K562 (cell line): ENCODE results near the gene TRNP1. TPM values are rescaled to one million over a fixed set of nuclear protein-coding genes. Genes with fewer than 3 reads are reported as not detected.

ENCODE experiments used
- CBX2 ChIP-seq: fragments of 200-600 bp; sonication (generic); IDR thresholded peaks from one replicate; pipeline ENCODE4 v1.6.1; 2012; ENCODE audit warnings: mild to moderate bottlenecking, low read length, inconsistent platforms; ENCODE audit not compliant: insufficient read depth, poor library complexity, severe bottlenecking
- CBX3 ChIP-seq, 2 experiments: IDR thresholded peaks; 1 replicate in 1 of 2; 2 replicates in 1 of 2; pipeline ENCODE4 v1.6.1; 2012; ENCODE audit warnings: inconsistent platforms in 2 of 2, low read length in 2 of 2, borderline replicate concordance in 1 of 2, control low read depth in 1 of 2
- GTF2A2 ChIP-seq: IDR thresholded peaks from 2 replicates; pipeline ENCODE4 v1.6.1; 2016; ENCODE audit warnings: mild to moderate bottlenecking, missing genetic modification characterization, missing compliant biosample characterization
- HCFC1 ChIP-seq: IDR thresholded peaks from 2 replicates; pipeline ENCODE4 v1.6.1; 2012; ENCODE audit warnings: low read depth, low read length, improper control_type of control experiment
- KLF6 ChIP-seq: fragments of 250-450 bp; sonication (Bioruptor Pico); IDR thresholded peaks from 2 replicates; pipeline ENCODE4 v1.4.0; 2020; ENCODE audit warnings: mild to moderate bottlenecking, moderate library complexity, borderline replicate concordance
- MEIS2 ChIP-seq: fragments of 450-650 bp; IDR thresholded peaks from 2 replicates; pipeline ENCODE4 v1.6.1; 2014; ENCODE audit warnings: mild to moderate bottlenecking; ENCODE audit not compliant: partially characterized antibody
- NR1H2 ChIP-seq: sonication (generic); formaldehyde crosslinking; IDR thresholded peaks from 2 replicates; pipeline ENCODE4 v1.4.0; 2020; ENCODE audit warnings: mild to moderate bottlenecking, missing genetic modification reagents
- NRF1 ChIP-seq, 2 experiments: fragments of 450-650 bp; IDR thresholded peaks in 1 of 2; conservative IDR thresholded peaks in 1 of 2; 2 replicates each; pipeline ENCODE4 v1.6.1; 2014; ENCODE audit warnings: mild to moderate bottlenecking in 2 of 2
- RBM25 ChIP-seq: fragments of 200-400 bp; formaldehyde crosslinking; IDR thresholded peaks from 2 replicates; pipeline ENCODE4 v1.6.1; 2018; ENCODE audit warnings: low read length, low read depth, moderate library complexity; ENCODE audit not compliant: severe bottlenecking
- STAT5A ChIP-seq: IDR thresholded peaks from 2 replicates; pipeline ENCODE4 v1.6.1; 2012; ENCODE audit warnings: low read length, inconsistent platforms, borderline replicate concordance
- TCFL5 ChIP-seq: fragments of 250-450 bp; sonication (Bioruptor Pico); conservative IDR thresholded peaks from 2 replicates; pipeline ENCODE4 v1.6.1; 2021; ENCODE audit warnings: mild to moderate bottlenecking, moderate library complexity, matching md5 sums
- TRIM28 ChIP-seq: fragments of 450-650 bp; IDR thresholded peaks from 2 replicates; pipeline ENCODE4 v1.6.1; 2017
- XRCC5 ChIP-seq: fragments of 200-400 bp; formaldehyde crosslinking; IDR thresholded peaks from 2 replicates; pipeline ENCODE4 v1.6.1; 2017; ENCODE audit warnings: low read depth, mild to moderate bottlenecking, low read length
- ZNF695 ChIP-seq: fragments of 450-650 bp; formaldehyde crosslinking; IDR thresholded peaks from 2 replicates; pipeline ENCODE4 v1.4.0; 2020; ENCODE audit warnings: mild to moderate bottlenecking, moderate library complexity
- polyA plus RNA-seq, 8 experiments: library from polyadenylated mRNA; depleted of rRNA in 4 of 8; stranded (reverse) in 5 of 8; unstranded in 3 of 8; fragments of >200 nt; fragmentation: Nextera tagmentation in 2 of 8; fragmentation: Illumina TruSeq in 1 of 8; extraction: Ambion mirVana in 2 of 8; extraction: Trizol in 1 of 8; gene quantifications; 2 replicates each; pipeline versions ENCODE4 v1.2.1 to v1.2.3, GENCODE V29; 2011 to 2014; ENCODE audit warnings: inconsistent platforms in 1 of 8, missing spikeins in 1 of 8
- total RNA-seq, 7 experiments: library from RNA; depleted of rRNA in 6 of 7; stranded (reverse); fragments of >200 nt in 6 of 7; fragmentation: Illumina TruSeq in 2 of 7; extraction: Trizol in 2 of 7; gene quantifications; 2 replicates each; pipeline versions ENCODE4 v1.2.1 to v1.2.3, GENCODE V29; 2011 to 2021; ENCODE audit warnings: low replicate concordance in 1 of 7
- TF ChIP-seq, protein P1 (sequence below), 3 experiments: IDR thresholded peaks in 2 of 3; conservative IDR thresholded peaks in 1 of 3; 2 replicates each; pipeline ENCODE4 v1.5.1; 2011 to 2012; ENCODE audit warnings: low read length in 3 of 3, mild to moderate bottlenecking in 3 of 3, control low read depth in 2 of 3, improper control_type of control experiment in 1 of 3, inconsistent platforms in 1 of 3, low read depth in 1 of 3, mixed read lengths in 1 of 3, moderate library complexity in 1 of 3; ENCODE audit not compliant: insufficient read depth in 2 of 3
- TF ChIP-seq, protein P2 (sequence below), 3 experiments: fragments of 200-800 bp in 1 of 3; sonication (Bioruptor generic) in 1 of 3; sonication (generic) in 1 of 3; formaldehyde crosslinking in 1 of 3; IDR thresholded peaks; 2 replicates each; pipeline versions ENCODE4 v1.6.1 to v1.8.0; 2016 to 2022; ENCODE audit warnings: mild to moderate bottlenecking in 2 of 3, missing compliant biosample characterization in 2 of 3, missing genetic modification characterization in 2 of 3, missing genetic modification reagents in 1 of 3
- TF ChIP-seq, protein P3 (sequence below): fragments of 450-650 bp; IDR thresholded peaks from 2 replicates; pipeline ENCODE4 v1.7.0; 2016; ENCODE audit warnings: borderline replicate concordance
- TF ChIP-seq, protein P4 (sequence below), 2 experiments: fragments of 450-650 bp in 1 of 2; IDR thresholded peaks; 2 replicates each; pipeline ENCODE4 v1.6.1; 2011 to 2017; ENCODE audit warnings: low read depth in 2 of 2, antibody characterized with exemption in 1 of 2, borderline replicate concordance in 1 of 2, low read length in 1 of 2, mild to moderate bottlenecking in 1 of 2, mixed read lengths in 1 of 2; ENCODE audit not compliant: control insufficient read depth in 1 of 2

TRNP1 gene
- total and polyA plus RNA-seq, 9 of the 15 experiments (the other 6 are each of a cell fraction or from before 2014, with no cell fraction given): 0.03 to 1.3 (median 0.95) TPM

DNA sequence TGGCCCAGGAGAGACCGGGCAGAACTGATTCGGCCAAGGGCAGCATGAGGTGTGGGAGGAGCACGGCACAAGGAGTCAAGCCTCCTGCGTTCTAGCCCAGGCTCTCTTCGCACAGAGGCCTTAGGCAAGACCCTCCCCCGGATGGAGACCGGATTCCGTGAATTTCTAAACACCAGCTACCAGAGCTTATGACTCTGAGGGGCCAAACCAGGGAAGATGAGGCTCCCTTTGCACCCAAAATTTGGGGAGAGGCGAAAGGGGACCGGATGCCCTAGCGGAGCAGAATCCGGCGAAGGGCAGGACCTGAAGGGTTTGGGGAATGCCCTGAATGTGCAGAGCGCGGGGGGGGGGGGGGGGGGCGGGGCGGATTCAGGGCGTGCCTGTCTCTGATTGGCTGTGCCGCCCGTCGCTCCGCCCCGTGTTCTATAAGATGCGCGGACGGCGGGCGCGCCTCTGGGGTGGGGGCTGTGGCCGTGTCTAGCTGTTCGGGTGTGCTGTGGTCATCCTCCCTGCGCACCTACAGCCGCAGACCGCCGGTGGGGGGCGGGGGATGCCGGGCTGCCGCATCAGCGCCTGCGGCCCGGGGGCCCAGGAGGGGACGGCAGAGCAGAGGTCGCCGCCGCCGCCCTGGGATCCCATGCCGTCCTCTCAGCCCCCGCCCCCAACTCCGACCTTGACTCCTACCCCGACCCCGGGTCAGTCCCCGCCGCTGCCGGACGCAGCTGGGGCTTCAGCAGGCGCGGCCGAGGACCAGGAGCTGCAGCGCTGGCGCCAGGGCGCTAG, at the start of gene TRNP1 (continued):
- no peak for TF ChIP-seq MEIS2
- TF ChIP-seq TCFL5 (CRISPR knock-in tag): no peak
- TF ChIP-seq NR1H2 (CRISPR knock-in tag): no peak
- TF ChIP-seq, protein P1, sequence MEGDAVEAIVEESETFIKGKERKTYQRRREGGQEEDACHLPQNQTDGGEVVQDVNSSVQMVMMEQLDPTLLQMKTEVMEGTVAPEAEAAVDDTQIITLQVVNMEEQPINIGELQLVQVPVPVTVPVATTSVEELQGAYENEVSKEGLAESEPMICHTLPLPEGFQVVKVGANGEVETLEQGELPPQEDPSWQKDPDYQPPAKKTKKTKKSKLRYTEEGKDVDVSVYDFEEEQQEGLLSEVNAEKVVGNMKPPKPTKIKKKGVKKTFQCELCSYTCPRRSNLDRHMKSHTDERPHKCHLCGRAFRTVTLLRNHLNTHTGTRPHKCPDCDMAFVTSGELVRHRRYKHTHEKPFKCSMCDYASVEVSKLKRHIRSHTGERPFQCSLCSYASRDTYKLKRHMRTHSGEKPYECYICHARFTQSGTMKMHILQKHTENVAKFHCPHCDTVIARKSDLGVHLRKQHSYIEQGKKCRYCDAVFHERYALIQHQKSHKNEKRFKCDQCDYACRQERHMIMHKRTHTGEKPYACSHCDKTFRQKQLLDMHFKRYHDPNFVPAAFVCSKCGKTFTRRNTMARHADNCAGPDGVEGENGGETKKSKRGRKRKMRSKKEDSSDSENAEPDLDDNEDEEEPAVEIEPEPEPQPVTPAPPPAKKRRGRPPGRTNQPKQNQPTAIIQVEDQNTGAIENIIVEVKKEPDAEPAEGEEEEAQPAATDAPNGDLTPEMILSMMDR (IDR thresholded peaks at IDR 0.05 in 2 of 3, conservative IDR thresholded peaks at IDR 0.05 in 1 of 3; ENCODE audit: insufficient read depth in 2 of 3, low read depth in 1 of 3, low read length in 3 of 3): 0 out of 6 replicates have a peak, but pooled peaks of 1 of the 3 experiments have one; percentile 17
- TF ChIP-seq HCFC1: no peak
- TF ChIP-seq, protein P2, sequence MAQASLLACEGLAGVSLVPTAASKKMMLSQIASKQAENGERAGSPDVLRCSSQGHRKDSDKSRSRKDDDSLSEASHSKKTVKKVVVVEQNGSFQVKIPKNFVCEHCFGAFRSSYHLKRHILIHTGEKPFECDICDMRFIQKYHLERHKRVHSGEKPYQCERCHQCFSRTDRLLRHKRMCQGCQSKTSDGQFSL (CRISPR knock-in tag; IDR thresholded peaks at IDR 0.05): peak; percentile 84
- TF ChIP-seq, protein P2 (tag; IDR thresholded peaks at IDR 0.05): peak in 1 of 2 experiments; percentile 96; a peak in 2 of 4 replicates
- no peak for TF ChIP-seq TRIM28
- peak; percentile 72; the same call in 1 of the 2 replicates for TF ChIP-seq GTF2A2
- TF ChIP-seq ZNF695 (CRISPR knock-in tag): no peak
- TF ChIP-seq, protein P3, sequence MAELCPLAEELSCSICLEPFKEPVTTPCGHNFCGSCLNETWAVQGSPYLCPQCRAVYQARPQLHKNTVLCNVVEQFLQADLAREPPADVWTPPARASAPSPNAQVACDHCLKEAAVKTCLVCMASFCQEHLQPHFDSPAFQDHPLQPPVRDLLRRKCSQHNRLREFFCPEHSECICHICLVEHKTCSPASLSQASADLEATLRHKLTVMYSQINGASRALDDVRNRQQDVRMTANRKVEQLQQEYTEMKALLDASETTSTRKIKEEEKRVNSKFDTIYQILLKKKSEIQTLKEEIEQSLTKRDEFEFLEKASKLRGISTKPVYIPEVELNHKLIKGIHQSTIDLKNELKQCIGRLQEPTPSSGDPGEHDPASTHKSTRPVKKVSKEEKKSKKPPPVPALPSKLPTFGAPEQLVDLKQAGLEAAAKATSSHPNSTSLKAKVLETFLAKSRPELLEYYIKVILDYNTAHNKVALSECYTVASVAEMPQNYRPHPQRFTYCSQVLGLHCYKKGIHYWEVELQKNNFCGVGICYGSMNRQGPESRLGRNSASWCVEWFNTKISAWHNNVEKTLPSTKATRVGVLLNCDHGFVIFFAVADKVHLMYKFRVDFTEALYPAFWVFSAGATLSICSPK: no peak
- no peak for TF ChIP-seq KLF6 (CRISPR knock-in tag)
- TF ChIP-seq STAT5A: no peak
- TF ChIP-seq, protein P4, sequence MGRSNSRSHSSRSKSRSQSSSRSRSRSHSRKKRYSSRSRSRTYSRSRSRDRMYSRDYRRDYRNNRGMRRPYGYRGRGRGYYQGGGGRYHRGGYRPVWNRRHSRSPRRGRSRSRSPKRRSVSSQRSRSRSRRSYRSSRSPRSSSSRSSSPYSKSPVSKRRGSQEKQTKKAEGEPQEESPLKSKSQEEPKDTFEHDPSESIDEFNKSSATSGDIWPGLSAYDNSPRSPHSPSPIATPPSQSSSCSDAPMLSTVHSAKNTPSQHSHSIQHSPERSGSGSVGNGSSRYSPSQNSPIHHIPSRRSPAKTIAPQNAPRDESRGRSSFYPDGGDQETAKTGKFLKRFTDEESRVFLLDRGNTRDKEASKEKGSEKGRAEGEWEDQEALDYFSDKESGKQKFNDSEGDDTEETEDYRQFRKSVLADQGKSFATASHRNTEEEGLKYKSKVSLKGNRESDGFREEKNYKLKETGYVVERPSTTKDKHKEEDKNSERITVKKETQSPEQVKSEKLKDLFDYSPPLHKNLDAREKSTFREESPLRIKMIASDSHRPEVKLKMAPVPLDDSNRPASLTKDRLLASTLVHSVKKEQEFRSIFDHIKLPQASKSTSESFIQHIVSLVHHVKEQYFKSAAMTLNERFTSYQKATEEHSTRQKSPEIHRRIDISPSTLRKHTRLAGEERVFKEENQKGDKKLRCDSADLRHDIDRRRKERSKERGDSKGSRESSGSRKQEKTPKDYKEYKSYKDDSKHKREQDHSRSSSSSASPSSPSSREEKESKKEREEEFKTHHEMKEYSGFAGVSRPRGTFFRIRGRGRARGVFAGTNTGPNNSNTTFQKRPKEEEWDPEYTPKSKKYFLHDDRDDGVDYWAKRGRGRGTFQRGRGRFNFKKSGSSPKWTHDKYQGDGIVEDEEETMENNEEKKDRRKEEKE (IDR thresholded peaks at IDR 0.05; ENCODE audit: borderline replicate concordance in 1 of 2, control insufficient read depth in 1 of 2, low read depth in 2 of 2, low read length in 1 of 2): no peak
- TF ChIP-seq RBM25: peak; percentile 58
- TF ChIP-seq CBX2: no peak
- TF ChIP-seq XRCC5: no peak; the same call in 1 of the 2 replicates
- no peak for TF ChIP-seq CBX3 (IDR thresholded peaks at IDR 0.05; ENCODE audit: borderline replicate concordance in 1 of 2, low read length in 2 of 2)
- TF ChIP-seq NRF1 (conservative IDR thresholded peaks at IDR 0.05 in 1 of 2, IDR thresholded peaks at IDR 0.05 in 1 of 2): peak; percentile 78 to 79
